Measurements from ENCODE around the gene NRXN2.

GRCh38 chr11:64658265-64658664 lies 64.7 kb downstream of the NRXN2 start:
- TF ChIP-seq EZH2 (IDR thresholded peaks at IDR 0.05; ENCODE audit: borderline replicate concordance, low read length) (no peak), CTCF (IDR thresholded peaks at IDR 0.05; ENCODE audit: low read length) (no peak)
